GM19238 (cell line): ENCODE results near the gene TVP23A.
A peak's percentile ranks its signal among the peaks of the same experiment; 100 is the strongest.
"Not testable (repeated sequence)": the region's sequence is repeated elsewhere in the genome, so short reads cannot be mapped to it uniquely, and the experiment has no call there.

Experiments
- DNase-seq: peaks from one replicate; pipeline ENCODE4 v3.0.0; 2011; ENCODE audit warnings: low spot score; ENCODE audit not compliant: insufficient read length

TVP23A gene

DNA sequence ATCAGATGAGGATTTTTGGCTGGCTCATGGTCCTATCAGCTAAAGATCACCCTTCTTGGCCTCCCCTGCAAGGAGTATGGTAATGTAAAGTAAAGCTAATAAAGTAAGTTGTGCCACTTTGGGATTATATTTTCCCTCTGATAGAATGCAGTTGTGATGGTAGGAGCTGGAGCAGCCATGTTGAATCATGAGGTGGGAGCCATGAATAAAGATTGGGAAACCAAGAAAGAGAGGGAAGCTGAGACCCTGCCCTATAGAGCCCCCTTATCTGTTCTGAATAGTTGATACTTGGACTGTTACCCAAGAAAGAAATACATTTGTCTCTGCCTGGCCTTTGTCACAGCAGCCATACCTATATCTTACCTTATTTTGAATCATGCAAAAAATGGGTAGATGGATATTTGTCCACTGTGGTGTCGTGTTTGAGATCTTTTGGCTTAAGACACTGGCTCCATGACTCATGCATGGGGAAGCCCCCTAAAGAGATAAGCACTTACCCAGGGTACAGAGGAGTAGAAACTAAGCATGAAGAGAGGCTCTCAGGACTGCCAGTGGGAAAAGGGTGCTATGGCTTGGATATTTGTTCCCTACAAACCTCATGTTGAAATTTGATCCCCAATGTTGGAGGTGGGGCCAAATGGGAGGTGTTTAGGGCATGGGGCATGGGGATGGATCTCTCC is 17.7 kb upstream of the TVP23A start:
- DNase-seq, result no peak

- DNase-seq, result peak; percentile 39
These were observed 16.8 kb upstream of the TVP23A start for GRCh38 chr16:10835281-10835931.

DNA sequence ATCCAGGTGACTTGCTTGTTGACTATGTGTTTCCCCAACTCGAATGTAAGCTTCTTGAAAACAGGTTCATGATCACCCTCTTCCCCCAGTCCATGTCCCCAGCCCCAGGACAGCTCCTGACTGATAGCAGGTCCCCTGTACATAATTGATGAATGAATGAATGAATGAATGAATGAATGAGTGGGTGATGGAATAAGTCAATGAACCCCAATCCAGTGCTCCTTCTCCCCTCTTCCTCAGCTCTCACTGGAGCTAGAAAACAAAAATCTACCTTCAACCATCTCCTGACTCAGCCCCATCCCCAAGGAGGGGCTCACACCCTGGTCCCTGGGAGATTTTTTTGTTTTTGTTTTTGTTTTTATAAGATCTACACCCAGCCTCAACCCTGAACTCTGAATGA is 16.2 kb upstream of the TVP23A start:
- no peak for DNase-seq

GRCh38 chr16:10834130-10834529 is 15.5 kb upstream of the TVP23A start:
- DNase-seq, result no peak

DNA sequence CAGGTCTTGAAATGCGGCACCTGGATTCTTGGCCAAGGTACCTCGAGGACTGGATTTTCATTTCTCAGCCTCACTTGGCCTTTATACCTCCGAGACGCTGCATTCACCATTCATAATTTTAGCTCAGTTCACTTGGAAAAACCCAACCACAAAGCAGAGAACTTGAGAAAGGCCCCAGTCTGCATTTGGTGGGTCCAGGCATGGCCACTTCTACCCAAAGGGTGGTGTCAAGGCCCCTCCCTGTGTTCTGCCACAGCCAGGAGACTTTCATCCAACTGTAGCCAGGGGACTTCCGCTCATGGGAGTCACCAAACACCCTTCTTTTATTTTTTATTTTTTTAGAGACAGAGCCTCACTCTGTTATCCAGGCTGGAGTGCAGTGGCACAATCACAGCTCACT is 14.7 kb upstream of the TVP23A start:
- DNase-seq, result no peak

GRCh38 chr16:10831894-10832886 is 13.6 kb upstream of the TVP23A start:
- no peak for DNase-seq

DNA sequence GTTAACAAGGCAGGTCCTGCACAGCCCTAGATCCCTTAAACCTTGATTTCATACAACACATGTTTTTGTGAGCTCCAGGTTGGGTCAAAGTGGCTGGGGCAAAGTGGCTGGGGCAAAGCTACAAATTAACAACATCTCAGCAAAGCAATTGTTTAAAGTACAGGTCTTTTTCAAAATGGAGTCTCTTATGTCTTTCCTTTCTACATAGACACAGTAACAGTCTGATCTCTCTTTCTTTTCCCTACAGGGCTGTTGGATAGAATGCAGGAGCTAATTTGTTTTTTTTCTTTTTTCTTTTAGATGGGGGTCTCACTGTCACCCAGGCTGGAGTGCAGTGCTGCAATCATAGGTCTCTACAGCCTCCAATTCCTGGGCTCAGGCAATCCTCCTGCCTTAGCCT is 11.6 kb upstream of the TVP23A start:
- DNase-seq, result not testable (repeated sequence)

DNA sequence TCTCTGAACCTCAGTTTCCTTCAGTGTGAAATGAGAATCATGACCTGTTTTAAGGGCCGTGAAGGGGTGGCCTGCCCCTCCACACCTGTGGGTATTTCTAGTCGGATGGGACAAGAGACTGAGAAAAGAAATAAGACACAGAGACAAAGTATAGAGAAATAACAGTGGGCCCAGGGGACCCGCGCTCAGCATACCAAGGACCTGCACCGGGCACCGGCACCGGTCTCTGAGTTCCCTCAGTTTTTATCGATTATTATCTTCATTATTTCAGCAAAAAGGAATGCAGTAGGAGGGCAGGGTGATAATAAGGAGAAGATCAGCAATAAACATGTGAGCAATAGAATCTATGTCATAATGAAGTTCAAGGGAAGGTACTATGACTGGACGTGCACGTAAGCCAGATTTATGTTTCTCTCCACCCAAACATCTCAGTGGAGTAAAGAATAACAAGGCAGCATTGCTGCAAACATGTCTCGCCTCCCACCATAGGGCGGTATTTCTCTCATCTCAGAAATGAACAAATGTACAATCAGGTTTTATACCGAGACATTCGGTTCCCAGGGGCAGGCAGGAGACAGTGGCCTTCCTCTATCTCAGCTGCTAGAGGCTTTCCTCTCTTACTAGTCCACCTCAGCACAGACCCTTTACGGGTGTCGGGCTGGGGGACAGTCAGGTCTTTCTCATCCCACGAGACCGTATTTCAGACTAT is 10.9 kb upstream of the TVP23A start:
- not testable (repeated sequence) for DNase-seq

DNA sequence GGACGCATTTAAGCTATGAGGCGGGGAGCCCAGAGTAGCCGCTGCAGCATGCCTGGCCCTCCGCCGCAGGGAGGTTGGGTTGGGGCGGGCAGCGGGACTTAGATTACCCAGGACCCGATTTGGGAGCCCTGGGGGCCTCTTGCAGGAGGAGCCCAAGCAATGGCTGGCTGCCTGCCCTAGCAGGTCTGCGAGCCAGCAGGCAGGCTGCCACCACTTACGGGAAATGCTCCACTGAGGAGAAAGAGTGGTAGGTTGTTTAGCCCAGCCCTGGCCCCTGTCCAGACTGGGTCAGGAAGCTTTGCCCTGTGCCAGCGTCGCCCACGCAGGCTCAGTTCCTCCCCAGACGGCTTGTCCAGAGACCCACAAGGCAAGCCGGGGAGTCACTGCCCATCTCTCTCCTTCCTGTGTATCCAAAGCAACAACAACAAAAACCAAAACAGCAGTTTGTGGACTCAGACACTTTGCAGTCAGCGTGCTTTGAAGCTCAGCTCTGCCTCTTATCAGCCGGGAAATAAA is 10.3 kb upstream of the TVP23A start:
- no peak for DNase-seq

GRCh38 chr16:10827691-10828341 is 9.2 kb upstream of the TVP23A start:
- DNase-seq, result no peak

GRCh38 chr16:10824111-10824893 is 5.7 kb upstream of the TVP23A start:
- DNase-seq, result no peak

GRCh38 chr16:10822702-10823101 is 4.1 kb upstream of the TVP23A start:
- DNase-seq, result no peak

DNA sequence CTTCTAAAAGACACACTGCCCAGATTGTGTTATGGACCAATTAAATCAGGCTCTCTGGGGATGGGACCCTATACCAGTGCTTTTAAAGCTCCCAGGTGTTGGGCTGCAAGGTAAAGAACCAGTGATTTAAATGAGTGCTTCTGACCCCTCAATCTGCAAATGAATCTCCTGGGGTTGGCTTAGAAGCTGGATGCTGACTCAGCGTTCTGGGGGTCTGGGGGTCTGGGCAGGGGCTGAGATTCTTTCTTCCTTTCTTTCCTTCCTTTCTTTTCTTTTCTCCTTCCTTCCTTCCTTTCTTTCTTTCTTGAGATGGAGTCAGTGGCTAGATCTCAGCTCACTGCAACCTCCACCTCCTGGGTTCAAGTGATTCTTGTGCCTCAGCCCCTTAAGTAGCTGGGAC is 2.0 kb upstream of the TVP23A start:
- DNase-seq, result no peak

DNA sequence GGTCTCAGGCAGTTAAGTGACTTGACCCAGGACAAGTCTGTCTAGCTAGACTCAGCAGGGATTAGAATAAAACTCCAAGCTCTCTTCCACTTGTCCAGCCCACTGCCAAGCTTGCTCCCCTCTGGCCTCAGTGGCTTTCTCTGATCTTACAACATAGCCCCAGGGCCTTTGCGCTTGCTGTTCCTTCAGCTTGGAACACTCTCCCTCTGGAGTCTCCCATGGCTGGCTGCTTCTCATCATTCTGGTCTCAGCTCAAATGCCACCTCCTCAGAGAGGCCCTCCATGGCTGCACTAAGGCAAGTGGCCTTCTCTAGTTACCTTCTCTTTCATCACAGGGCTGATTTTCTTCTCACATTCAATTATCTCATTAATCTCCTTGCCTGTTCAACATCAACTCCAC is 1.1 kb downstream of the TVP23A start:
- no peak for DNase-seq

DNA sequence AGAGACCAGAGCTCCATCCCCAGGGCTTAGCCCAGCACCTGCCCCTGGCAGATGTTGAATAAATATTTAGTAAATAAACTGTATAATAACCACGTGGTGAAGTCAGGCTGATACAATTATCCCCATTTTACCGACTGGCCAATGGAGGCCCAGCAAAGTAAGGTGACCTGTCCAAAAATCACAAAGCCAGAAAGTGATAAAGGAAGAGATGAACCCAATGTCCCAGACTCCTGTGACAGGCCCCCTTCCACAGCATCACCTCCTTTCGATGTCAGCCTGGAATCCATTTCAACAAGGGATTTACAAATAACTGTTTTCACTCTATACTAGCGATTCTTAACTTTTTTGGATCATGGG is 5.5 kb downstream of the TVP23A start:
- DNase-seq, result no peak

DNA sequence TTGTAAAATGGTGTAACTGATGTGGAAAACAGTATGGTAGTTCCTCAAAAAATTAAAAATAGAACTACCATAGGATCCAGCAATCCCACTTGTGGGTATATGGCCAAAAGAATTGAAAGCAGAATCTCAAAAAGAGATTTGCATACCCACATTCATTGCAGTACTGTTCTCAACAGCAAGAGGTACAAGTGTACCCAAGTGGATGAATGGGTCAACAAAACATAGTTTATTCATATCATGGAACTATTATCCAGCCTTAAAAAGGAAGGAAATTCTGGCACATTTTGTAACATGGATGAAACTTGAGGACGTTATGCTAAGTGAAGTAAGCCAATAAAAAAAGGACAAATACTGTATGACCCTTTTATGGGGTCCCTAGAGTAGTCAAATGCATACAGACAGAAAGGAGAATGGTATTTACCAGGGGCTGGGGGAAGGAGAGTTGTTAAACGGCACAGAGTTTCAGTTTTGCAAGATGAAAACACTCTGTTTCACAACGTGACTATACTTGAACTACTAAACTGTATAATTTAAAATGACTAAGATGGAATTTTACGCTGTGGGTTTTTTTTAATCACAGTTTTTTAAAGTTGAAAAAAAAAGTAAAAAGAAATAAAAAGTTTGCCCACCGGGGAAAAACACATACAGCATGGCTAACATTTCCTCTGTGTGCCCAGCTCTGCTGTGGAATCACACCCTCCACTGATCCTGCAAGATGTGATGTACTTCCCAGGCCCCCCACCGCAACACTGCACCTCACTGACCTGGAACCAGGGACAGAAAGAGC is 6.1 kb downstream of the TVP23A start:
- no peak for DNase-seq

- DNase-seq, result no peak
These were observed 8.9 kb downstream of the TVP23A start for GRCh38 chr16:10809706-10810105.

DNA sequence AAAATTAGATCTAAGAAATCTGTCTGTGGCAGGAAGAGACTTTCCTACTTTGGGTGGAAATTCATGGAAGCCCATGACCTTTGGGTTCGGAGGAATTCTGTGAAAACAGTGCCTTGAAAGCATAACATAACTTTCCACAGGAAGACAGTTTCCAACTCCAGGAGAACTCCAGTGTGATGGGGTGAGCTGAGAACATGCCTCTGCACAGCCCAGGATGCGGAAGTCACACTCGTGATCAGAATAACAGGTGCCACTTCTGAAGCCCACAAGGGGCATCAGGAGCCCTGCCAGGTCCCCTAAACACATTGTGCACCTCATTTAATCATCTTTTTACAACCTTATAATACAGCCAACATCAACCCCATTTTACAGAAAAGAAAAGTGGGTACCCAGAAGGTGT is 9.7 kb downstream of the TVP23A start:
- DNase-seq, result no peak

DNA sequence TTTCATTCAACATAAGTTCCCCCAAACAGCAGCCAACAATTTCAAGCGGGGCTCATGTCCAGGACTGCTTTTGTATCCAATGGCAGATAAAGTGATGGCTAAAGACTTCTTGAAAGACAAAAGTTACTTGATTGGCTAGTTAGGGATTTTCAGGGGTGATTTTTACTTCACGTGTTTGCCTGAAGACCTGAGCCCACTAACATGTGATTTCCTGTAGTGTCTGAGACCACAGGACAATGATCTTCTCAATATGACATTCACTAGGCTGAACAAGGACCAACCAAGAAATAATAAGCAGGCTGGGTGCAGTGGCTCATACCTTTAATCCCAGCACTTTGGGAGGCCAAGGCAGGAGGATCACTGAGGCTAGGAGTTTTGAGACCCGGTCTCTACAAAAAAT is 10.4 kb downstream of the TVP23A start:
- DNase-seq, result no peak
